GM21423 (cell line): ENCODE measurements around the gene PIP5KL1.

Experiments used
- ATAC-seq: cut with Tn5 transposase; IDR thresholded peaks from one replicate; pipeline ENCODE4 v1.9.1; 2021; ENCODE audit warnings: mild to moderate bottlenecking, moderate library complexity; ENCODE audit not compliant: unreplicated experiment

PIP5KL1 gene

DNA sequence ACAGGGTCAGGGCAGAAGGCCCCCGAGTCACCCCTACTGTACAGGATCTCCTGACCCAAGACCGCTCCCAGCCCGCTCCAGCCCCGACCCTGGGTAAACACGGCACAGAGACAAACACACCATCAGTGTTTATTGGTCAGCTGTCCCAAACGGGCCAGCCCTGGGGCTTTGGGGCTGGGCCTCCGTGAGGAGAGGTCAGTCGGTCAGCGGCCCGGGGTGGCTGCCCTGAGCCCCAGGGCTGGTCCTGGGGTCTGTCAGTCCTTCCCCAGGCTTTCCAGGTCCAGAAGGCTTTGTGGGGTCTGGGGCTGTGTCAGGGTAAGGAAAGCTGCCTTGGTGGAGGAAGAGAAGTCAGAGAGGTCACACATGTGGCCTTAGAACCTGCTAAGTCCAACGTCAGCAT, 4.4 kb upstream of the PIP5KL1 start:
- no peak for ATAC-seq

DNA sequence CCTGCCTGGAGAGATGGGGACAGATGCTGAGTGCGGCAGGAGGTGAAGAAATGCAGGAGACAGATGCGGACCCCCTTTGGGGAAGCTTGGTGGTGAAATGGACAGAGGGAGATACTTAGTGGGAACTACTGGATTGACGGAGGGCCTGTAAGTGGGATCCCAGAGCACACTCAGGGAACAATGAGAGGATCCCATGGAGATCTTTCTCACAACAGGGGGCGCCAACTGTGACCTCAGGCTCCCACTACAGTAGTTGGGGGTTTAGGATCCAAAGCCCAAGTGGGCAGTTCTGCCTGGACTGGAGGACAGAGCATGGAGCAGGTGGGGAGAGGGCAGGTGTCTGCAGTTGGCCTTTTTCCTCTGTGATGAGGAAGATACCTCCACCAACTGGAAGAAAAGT, 3.7 kb upstream of the PIP5KL1 start:
- ATAC-seq, result no peak

DNA sequence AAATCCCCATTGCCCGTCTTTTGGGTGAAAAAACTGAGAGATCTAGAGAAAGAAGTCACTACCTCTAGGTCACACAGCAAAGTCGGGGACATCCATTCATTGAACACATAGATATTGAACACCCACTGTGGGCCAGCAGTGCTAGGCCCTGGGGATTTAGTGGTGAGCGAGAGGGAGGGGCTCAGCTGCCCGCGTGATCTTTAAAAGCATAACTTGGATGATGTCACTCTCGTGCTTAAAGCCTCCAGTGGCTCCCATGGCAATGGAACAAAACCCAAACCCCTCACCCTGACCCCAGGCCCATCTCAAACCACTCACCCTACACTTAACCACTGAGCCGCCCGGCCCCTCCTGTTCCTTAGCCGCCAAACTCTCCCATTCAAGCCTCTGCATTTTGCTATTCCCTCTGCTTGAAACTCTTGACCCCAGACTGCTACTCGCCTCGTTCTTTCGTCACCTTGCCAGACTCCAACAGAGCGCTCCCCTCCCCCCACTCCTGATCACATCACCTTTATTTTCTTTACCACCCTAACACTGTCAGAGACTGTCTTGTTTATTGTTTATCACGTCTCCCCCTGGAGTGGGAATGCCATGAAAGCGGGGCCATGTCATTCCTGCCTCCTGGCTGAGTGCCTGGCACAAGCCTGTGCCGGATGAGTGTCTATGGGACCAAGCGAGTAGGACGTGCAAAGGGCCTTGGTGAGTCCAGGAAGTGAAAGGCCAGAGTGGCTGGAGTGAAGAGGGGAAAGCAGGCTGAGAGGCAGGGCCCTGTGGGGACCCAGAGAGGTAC, 710 bp upstream of the PIP5KL1 start:
- no peak for ATAC-seq

DNA sequence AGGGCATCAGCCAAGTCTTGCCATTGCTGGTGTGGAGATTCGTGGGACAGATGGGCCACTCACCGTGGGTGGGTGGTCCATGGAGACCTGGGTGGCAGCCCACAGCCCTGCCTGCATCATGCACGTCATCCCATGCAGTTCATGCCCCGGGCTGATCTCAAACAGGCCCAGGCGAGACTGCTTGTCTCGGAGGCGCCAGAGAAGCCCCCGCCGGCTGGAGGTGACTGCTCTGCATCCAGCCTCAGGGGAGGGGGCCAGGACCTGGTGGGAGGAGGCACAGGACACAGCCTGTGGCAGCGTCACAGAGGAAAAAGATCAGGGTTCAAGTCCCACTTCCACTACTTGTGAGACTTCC, 975 bp downstream of the PIP5KL1 start:
- no peak for ATAC-seq

DNA sequence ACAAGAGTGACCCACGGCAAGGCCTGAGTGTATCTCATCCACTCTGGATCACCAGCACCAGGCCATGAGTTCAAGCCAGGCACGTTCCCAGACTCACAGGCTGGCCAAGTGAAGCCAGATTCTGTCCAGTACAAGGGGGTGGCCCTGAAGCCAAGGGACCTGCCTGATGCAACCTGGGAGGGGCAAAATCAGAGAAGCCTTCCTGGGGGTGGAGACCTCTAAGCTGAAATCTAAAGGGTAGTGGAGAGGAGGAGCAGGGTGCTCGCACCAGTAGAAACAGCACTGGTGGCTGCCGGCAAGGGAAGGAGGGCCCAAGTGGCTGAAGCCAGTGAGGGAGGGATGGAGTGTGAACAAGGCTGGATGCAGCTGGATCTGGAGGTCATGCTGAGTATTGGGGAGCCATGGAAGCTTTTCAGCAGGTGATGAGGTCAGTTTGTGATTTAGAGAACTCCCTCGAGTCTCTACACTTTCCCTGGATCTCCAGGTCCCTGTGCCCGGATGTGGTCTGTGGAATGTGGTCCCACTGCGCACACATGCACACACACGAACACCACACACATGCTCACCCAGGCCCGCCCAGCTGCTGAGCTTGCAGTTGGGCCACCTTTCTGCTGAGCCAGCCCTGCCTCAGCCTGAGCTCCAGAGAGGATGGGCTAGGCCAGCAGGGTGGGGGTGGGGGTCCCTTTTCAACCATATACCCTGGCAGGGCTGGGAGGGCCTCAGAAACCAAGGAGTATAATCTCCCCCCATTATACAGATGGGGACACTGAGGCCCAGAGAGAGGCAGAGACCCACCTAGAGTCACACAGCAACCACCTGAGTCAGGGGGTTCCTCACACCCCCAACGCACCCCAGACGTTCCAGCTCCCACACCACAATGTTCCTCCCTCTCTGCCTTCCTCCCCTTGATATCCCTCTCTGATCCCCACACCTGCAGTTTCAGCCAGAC, 1.6 kb downstream of the PIP5KL1 start:
- ATAC-seq, result no peak

DNA sequence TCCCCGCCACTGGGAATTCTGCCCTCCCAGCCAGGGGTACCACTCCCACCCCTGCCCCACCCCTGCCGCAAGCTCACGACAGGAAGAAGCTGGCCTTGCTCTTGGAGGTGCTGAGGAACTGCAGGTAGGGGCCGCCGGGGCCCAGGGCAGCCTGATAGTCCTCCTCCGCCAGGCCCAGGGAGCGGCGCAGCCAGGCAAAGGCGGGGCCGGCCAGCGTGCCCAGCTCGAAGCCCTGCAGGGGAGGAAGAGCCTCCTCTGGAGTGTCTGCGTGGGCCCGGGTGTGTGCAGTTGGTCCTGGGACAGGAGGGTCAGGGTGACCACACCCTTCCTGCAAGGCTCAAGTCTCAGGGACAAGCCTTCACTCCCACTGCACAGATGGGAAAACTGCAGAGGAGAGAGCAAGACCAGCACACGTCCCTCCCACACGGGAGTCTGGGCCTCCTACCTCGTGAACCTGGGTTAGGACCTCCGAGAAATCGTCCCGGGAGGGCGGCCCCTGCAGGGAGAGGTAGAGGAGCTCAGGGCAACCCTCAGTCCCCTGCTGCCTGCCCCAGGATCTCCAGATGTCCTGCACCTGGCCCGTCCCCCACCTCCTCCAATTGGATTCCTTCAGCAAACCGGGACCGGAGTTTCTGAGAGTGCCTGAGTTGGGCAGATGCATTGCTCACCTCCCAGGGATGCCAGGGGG, 2.4 kb downstream of the PIP5KL1 start:
- no peak for ATAC-seq

DNA sequence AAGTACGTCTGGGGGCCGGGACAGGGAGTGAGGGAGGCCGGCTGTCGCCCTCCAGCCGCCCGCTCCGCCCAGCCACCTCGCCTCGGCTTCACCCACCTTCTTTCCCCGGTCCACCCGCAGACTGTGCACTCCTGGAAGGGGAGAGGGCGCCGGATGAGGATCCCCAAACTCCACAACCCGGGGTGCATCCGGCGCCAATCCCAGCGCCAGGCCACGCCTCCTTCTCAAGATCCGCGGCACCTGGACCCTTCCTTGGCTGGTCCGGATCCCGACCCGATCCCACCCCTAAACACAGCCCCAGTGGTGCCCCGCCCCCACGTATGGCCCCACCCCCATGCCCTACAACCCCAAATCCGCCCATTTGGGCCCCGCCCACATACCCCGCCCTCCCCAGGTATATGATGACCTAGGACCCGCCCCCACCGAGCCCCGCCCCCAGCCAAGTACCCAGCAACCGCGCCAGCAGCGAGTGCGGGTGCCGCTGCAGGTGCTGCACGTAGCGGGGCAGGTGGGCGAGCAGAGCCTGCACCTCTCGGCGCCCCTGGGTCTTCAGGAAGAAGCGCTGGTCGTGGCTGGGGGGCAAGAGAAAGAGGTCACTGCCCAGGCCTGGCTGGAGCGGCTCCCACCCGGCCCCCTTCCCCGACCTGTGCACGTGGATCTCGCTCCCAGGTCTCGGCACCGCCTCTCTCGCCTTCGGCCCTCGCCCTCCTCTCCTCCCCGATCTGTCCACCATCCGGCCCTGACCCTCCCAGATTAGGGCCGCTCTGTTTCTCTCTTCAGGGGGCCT, 3.2 kb downstream of the PIP5KL1 start:
- no peak for ATAC-seq

DNA sequence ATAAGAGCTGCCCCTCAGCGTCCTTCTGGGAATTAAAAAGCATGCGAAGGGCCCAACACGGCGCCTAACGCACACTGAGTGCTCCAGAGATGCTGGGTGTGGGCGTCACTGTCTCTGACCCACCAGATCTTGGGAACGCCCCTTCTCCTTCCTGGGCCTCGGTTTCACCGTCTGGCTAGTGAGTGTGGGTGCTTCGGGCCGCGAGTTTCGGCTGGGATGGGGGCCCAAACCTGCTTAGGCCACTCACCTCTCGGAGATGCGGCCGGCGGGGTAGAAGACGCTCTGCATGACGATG, 3.7 kb downstream of the PIP5KL1 start:
- ATAC-seq, result no peak

DNA sequence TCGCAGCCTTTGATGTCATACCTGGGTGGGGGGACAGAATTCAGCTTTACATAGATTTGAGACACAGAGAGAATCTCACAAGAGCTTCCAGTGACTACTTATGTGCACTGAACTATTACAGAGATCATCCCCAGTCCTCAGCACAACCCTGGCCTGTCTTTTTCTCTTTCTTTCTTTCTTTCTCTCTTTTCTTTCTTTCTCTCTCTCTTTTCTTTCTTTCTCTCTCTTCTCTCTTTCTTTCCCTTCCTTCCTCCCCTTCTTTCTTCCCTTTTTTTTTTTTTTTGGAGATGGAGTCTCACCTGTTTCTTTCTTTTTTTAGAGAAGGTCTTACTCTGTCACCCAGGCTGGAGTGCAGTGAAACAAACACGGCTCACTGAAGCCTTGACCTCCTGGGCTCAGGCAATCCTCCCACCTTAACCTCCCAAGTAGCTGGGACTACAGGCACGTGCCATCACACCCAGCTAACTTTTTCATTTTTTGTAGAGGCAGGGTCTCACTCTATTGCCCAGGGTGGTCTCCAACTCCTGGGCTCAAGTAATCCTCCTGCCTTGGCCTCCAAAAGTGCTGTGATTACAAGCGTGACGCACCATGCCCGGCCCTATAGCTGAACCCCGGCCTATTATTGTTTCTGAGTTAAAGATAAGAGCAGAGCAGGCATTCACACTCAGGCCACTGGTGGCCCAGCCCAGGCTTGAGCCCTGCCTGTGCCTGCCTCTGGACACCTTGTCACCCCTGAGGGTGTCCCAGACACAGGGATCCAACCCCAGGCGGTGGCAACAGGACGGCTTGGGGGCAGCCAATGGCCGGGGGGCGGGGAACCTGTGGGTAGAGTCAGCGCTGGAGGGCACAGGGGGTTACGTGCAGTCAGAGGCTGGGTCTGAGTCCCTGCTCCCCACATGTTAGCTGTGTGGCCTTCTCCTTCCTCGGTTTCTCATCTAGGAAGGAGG, 4.3 kb downstream of the PIP5KL1 start:
- no peak for ATAC-seq

DNA sequence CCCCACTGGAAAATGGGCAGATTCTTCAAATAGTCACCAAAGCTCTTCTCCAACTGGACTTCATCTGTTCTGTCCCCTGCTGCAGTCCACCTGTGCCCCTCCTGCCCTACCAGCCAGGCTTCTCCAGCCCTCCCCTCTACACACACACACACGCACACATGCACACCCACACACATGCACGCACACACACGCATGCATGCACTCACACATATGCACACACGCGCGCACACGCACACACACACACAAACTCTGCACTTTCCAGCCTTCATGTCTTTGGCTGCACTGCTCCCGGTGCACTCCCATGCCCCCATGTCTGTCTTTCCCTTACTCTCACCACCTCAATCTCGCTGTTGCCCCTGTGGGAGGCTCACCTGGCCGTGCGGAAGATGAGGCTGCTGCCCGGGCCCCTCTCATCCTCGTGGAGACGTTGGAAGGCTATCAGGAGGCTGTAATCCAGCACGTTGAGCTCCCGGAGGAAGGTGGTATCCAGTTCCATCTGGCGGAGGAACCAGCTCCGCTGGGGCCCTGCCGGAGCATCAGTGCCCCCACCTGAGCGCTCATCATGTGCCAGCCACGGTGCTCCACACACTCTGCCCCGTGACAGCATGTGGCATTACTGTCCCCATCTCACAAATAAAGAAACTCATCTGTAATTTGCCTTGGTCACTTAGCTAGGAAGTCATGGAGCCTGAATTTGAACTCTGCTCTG, 5.7 kb downstream of the PIP5KL1 start:
- no peak for ATAC-seq

DNA sequence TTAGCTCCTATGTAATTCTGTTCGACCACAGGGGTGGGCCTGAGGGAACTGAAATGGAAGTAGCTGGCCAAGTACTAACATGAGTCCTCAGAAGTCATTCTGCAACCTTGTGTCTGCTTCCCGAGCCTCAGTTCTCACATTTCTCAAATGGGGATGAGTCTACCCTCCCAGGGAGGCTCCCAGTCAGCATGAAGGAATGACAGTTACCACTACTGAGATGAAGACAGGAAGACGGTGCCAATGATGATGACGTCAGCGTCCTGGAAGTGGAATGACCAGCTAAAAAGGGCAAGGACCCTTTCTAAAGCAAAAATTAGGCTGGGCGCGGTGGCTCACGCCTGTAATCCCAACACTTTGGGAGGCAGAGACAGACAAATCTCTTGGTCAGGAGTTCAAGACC, 6.8 kb downstream of the PIP5KL1 start:
- ATAC-seq, result no peak

DNA sequence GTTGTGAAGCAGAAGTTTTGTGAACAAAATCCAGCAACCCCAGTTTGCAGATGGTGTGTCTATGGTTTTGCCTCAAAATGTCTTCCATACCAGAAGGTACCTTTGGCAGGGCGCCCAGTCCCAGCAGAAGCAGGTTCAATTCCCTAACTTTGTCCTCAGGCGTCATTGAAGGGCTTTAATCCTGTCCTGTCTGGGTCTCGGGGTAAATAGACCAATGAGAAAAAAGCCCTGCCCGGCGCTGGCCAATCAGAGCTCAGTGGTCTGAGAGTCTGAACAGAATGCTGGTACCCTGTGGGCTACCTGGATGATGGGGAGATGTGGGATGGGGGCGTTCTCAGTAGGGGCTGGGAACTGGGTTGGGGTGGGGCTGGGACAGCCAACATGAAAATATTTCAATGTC, 7.5 kb downstream of the PIP5KL1 start:
- no peak for ATAC-seq

DNA sequence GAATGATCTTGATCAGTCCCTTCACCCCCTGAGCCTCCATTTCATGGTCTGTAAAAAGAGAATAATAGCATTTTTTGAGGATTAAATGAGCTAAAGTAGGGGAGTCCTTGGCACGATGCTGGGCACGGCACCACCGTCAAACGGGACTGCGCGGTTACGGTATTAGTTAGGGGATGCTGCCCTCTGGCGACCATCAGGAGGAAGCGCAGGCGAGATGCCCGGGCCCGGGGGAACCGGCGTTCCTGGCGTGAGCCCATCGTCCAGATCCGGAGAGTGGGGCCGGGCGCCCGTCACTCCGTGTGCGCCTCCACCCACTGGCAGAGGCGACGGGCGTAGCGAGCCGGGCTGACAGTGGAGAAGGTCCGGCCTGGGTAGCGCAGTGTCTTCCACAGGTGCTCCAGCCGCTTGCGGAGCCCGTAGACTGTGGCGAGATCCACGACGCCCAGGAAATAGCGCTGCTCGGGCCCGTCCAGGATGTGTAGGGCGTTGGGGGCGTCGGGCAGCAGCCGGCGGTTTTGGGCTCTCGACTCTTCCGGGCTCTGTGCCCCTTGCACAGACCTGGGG, 8.9 kb downstream of the PIP5KL1 start:
- no peak for ATAC-seq

DNA sequence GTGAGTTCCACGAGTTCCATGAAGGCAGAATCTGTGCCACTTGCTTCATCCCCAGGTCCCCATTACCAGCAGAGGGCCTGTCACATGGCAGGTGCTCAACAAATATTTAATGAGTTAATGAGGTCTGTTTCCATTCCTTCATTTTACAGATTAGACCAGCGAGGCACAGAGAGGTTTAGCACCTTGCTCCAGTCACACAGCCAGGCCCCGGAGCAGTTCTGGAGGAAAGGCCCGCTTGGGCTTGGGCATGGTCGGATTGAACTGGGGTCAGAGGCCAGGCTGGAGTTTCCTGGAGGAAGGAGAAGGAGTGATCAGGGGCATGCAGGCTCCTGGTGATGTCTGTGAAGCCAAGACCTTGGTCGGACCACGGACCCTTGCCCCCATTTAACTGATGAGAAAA, 9.8 kb downstream of the PIP5KL1 start:
- ATAC-seq, result no peak

DNA sequence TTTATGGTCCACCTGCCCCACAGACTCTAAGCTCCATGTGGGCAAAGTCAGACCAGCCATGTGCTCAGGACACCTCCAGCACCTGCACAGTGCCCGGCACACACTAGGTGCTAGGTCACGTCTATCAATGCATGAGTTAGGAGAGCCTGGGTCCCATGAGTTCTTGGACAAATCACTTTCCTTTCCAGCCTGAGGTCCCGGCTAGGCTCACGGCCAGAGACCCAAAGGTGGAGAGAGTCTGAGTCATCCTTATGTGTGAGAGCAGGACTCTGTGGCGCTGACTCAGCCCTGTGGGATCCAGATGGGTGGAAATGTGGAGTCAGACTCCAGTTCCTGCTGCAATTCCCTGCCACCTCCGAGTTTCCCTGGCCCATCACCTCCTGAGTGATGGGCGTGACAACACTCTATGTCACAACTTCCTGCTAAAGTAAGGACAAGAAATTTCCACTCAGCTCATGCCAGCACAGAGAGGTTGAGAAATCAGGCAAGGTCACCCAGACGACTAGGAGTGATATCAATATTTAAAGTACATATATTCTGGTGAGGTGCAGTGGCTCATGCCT, 11.2 kb downstream of the PIP5KL1 start:
- ATAC-seq, result no peak

DNA sequence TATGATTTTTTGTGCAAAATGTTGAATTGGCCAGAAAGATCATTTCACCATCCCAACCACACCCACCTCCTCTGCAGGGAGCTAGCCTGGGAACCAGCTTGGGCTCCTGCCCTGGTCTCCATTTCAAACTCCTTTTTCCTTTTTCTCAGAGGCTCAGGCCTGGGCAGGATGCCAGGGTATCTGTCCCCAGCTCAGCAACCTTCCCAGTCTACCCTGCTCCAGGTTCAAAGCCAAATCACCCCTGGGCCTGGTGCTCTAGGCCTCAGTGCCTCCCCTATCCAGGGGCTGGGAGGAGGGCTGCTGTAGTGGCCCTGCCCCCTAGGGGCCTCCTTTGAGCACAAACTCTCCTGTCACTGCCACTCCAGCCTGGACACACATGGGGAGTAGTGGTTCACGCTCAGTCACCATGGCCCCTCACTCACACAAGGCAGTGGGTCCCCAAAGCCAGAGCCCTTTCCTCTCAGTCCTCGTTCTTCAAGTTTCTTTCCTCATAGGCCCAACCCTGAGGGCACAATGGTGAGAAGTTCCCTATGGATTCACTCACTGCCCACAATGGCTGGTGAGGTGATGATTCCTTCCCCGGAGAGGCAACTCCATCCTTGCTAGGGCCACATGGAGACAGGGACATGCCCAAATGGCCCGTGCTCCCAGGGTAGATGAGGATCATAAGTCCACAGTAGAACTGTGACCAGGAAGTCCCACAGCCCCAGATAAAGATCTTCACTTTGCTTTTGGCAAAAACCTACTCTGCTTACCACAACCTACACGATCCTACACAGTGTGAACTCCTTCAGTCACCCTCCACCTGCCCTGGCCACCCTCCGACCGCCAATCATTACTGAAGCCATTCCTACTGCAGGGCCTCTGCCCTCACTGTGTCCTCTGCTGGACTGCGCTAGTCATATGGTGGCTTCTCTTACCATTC, 12.1 kb downstream of the PIP5KL1 start:
- no peak for ATAC-seq

DNA sequence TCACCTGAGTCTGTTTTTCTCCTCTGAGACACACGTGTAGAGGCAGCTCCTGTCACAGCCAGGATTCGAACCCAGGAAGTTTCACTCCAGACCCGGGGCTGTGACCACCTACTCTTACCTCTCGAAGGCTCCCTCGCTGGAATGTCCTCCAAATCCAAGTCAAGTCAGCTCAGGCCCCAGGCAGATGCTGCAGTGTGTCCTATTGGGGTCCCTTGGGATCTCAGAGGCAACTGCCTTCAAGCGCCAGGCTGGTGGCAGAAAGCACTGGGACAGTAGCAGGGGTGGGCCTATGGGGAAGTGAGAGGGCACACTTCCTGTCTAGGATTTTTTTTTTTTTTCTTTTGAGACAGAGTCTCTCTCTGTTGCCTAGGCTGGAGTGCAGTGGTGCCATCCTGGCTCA, 13.0 kb downstream of the PIP5KL1 start:
- no peak for ATAC-seq
